Measurements from ENCODE around the gene CSGALNACT2.

DNA sequence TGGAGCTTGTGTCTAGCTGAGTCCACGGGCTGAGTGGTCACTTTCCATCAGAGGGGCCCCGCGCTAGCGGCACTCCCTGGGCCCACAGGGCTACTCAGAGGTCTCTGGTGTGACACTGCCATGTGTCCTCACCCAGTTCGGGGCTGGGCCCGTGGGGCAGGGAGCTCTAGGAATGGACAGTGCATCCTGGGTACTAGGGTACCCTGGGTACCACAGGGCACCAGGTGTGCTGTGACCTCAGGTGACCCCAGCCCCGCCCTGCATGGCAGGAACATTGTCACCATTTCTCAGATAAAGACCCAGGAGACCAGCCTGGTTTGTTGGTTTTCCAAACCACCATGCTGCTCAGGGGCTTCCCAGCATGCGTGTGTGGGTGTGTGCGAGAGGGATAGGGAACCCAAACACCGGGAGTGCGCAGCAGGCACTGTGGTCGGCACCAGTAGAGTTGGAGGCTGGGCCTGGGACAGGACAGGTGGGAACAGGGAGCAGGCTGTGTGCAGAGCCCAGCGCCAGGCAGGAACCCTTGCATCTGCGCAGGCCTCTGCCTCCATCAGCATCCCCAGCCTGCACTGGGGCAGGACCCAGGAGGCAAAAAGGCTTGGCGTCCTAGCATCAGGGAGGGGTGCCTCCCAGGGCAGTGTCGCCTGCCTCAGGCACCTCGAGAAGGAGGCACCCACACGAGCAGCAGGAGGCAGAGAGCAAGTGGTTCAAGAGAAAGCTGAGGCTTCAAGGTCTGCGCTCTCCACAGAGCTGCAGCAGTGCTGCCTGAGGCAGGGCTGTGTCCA lies 19.4 kb upstream of the CSGALNACT2 start:
- TF ChIP-seq, protein P1, sequence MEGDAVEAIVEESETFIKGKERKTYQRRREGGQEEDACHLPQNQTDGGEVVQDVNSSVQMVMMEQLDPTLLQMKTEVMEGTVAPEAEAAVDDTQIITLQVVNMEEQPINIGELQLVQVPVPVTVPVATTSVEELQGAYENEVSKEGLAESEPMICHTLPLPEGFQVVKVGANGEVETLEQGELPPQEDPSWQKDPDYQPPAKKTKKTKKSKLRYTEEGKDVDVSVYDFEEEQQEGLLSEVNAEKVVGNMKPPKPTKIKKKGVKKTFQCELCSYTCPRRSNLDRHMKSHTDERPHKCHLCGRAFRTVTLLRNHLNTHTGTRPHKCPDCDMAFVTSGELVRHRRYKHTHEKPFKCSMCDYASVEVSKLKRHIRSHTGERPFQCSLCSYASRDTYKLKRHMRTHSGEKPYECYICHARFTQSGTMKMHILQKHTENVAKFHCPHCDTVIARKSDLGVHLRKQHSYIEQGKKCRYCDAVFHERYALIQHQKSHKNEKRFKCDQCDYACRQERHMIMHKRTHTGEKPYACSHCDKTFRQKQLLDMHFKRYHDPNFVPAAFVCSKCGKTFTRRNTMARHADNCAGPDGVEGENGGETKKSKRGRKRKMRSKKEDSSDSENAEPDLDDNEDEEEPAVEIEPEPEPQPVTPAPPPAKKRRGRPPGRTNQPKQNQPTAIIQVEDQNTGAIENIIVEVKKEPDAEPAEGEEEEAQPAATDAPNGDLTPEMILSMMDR (IDR thresholded peaks at IDR 0.05; ENCODE audit: low read depth, low read length), result no peak
- TF ChIP-seq EZH2phosphoT487 (IDR thresholded peaks at IDR 0.05; ENCODE audit: low read depth), result no peak

Data from OCI-LY3 (cell line).